H1 (cell line): ENCODE data around the gene TRIM50. TPM values are rescaled to one million over a fixed set of nuclear protein-coding genes. Genes with fewer than 3 reads are reported as not detected.

Source experiments
- CTCF ChIA-PET: fragments of 300-600 bp; sonication (Branson Sonifier 250); formaldehyde crosslinking; loops from one replicate; lab custom pipeline; 2021; ENCODE audit not compliant: partially characterized antibody; lab: Charles Lee
- POLR2A ChIA-PET: fragments of 300-600 bp; sonication (Branson Sonifier 250); formaldehyde crosslinking; loops from one replicate; lab custom pipeline; 2021; ENCODE audit warnings: inconsistent platforms; ENCODE audit not compliant: partially characterized antibody; lab: Charles Lee
- DNase-seq, 2 experiments: peaks; one replicate each; pipeline versions ENCODE4 v3.0.0 to v3.0.0-alpha.2; 2010 to 2022; ENCODE audit warnings: low spot score in 2 of 2, low read depth in 1 of 2, mixed read lengths in 1 of 2
- FAIRE-seq: peaks from 2 replicates; lab custom pipeline; 2011; peaks lifted over from hg19 to GRCh38; lab: Jason Lieb, UNC
- H2AFZ ChIP-seq: 2 replicates; pipeline ENCODE4 v1.8.1; 2012; ENCODE audit warnings: low read length, inconsistent platforms
- H2AK5ac ChIP-seq: 2 replicates; pipeline ENCODE4 v1.6.1; 2013; ENCODE audit warnings: low read depth, low read length
- H2BK120ac ChIP-seq: replicated peaks from 2 replicates; pipeline ENCODE3; 2013; ENCODE audit warnings: low read depth, low read length, inconsistent platforms
- H2BK12ac ChIP-seq: 2 replicates; pipeline ENCODE4 v1.6.1; 2013; ENCODE audit warnings: low read depth, low read length
- H2BK15ac ChIP-seq: 2 replicates; pipeline ENCODE4 v1.6.1; 2013; ENCODE audit warnings: low read length
- H2BK20ac ChIP-seq: 2 replicates; pipeline ENCODE4 v1.6.1; 2013; ENCODE audit warnings: low read length
- H2BK5ac ChIP-seq: 2 replicates; pipeline ENCODE4 v1.6.1; 2013; ENCODE audit warnings: low read depth, low read length
- H3K14ac ChIP-seq: 2 replicates; pipeline ENCODE4 v1.6.1; 2013; ENCODE audit warnings: inconsistent platforms; ENCODE audit not compliant: insufficient read length
- H3K18ac ChIP-seq: 2 replicates; pipeline ENCODE4 v1.6.1; 2013; ENCODE audit warnings: low read length; ENCODE audit errors: extremely low read depth
- H3K23ac ChIP-seq: 2 replicates; pipeline ENCODE4 v1.6.1; 2013; ENCODE audit warnings: inconsistent platforms; ENCODE audit not compliant: insufficient read length
- H3K23me2 ChIP-seq: 2 replicates; pipeline ENCODE4 v1.6.1; 2013; ENCODE audit warnings: low read depth, low read length
- H3K27ac ChIP-seq: 2 replicates; pipeline ENCODE4 v1.6.1; 2011; ENCODE audit warnings: low read depth, low read length, inconsistent platforms
- H3K27me3 ChIP-seq, 4 experiments: replicated peaks in 1 of 4; 1 replicate in 1 of 4; 2 replicates in 3 of 4; pipeline versions ENCODE4 v1.6.1 to v1.8.1; 2011 to 2013; ENCODE audit warnings: low read length in 3 of 4, mild to moderate bottlenecking in 3 of 4, inconsistent platforms in 2 of 4, mixed read lengths in 2 of 4, moderate library complexity in 1 of 4; ENCODE audit not compliant: control insufficient read depth in 3 of 4, insufficient read depth in 3 of 4; ENCODE audit errors: extremely low read depth in 1 of 4
- H3K36me3 ChIP-seq, 4 experiments: 2 replicates each; pipeline versions ENCODE4 v1.6.1 to v1.8.1; 2011 to 2013; ENCODE audit warnings: mild to moderate bottlenecking in 4 of 4, low read length in 3 of 4, moderate library complexity in 2 of 4, control low read depth in 1 of 4, inconsistent platforms in 1 of 4; ENCODE audit not compliant: insufficient read depth in 4 of 4, control insufficient read depth in 2 of 4
- H3K4ac ChIP-seq: replicated peaks from 2 replicates; pipeline ENCODE3; 2013; ENCODE audit warnings: low read length, low read depth, mixed read lengths, inconsistent platforms; ENCODE audit not compliant: insufficient read length
- H3K4me1 ChIP-seq, 4 experiments: replicated peaks in 1 of 4; 1 replicate in 1 of 4; 2 replicates in 3 of 4; pipeline versions ENCODE4 v1.6.1 to v1.8.1; 2011 to 2013; ENCODE audit warnings: low read length in 3 of 4, inconsistent platforms in 2 of 4, mixed read lengths in 1 of 4; ENCODE audit not compliant: insufficient read depth in 4 of 4, control insufficient read depth in 3 of 4
- H3K4me2 ChIP-seq, 2 experiments: 2 replicates each; pipeline versions ENCODE4 v1.6.1 to v1.8.1; 2011 to 2013; ENCODE audit warnings: low read depth in 2 of 2, low read length in 2 of 2, control low read depth in 1 of 2, inconsistent platforms in 1 of 2, mild to moderate bottlenecking in 1 of 2; ENCODE audit not compliant: insufficient read depth in 1 of 2
- H3K4me3 ChIP-seq, 4 experiments: fragments of 200-600, 300-600 bp in 1 of 4; sonication (generic), shearing (Covaris generic), sonication (Bioruptor Twin) in 1 of 4; 2 replicates each; pipeline versions ENCODE4 v1.5.1 to v1.8.1; 2011 to 2016; ENCODE audit warnings: low read length in 4 of 4, low read depth in 3 of 4, control low read depth in 2 of 4, inconsistent platforms in 2 of 4, mild to moderate bottlenecking in 2 of 4, mixed read lengths in 1 of 4, moderate library complexity in 1 of 4; ENCODE audit not compliant: insufficient read depth in 2 of 4; ENCODE audit errors: extremely low read depth in 1 of 4
- H3K56ac ChIP-seq: replicated peaks from 2 replicates; pipeline ENCODE3; 2013; ENCODE audit warnings: low read depth, mild to moderate bottlenecking, mixed read lengths, low read length, inconsistent platforms; ENCODE audit not compliant: insufficient read length
- H3K79me1 ChIP-seq: 2 replicates; pipeline ENCODE4 v1.6.1; 2013; ENCODE audit warnings: low read depth, low read length, control low read depth
- H3K79me2 ChIP-seq, 2 experiments: 2 replicates each; pipeline versions ENCODE4 v1.6.1 to v1.8.1; 2012 to 2013; ENCODE audit warnings: low read length in 2 of 2, mild to moderate bottlenecking in 2 of 2, inconsistent platforms in 1 of 2; ENCODE audit not compliant: insufficient read depth in 2 of 2, control insufficient read depth in 1 of 2
- H3K9ac ChIP-seq, 4 experiments: replicated peaks in 1 of 4; 1 replicate in 1 of 4; 2 replicates in 3 of 4; pipeline versions ENCODE4 v1.6.1 to v1.8.1; 2011 to 2013; ENCODE audit warnings: low read depth in 3 of 4, low read length in 3 of 4, control low read depth in 2 of 4, mild to moderate bottlenecking in 2 of 4, moderate library complexity in 2 of 4, inconsistent platforms in 1 of 4; ENCODE audit errors: extremely low read depth in 1 of 4
- H3K9me3 ChIP-seq, 2 experiments: 2 replicates each; pipeline versions ENCODE4 v1.6.1 to v1.8.1; 2012 to 2013; ENCODE audit warnings: mild to moderate bottlenecking in 2 of 2, moderate library complexity in 2 of 2, control low read depth in 1 of 2, inconsistent platforms in 1 of 2, low read depth in 1 of 2, low read length in 1 of 2, mixed read lengths in 1 of 2; ENCODE audit not compliant: insufficient read depth in 2 of 2
- H4K20me1 ChIP-seq, 2 experiments: replicated peaks in 1 of 2; 2 replicates each; pipeline versions ENCODE3 to v1.8.1; 2011 to 2013; ENCODE audit warnings: inconsistent platforms in 2 of 2, low read length in 2 of 2, mild to moderate bottlenecking in 1 of 2; ENCODE audit not compliant: insufficient read depth in 2 of 2, control insufficient read depth in 1 of 2
- H4K5ac ChIP-seq: 2 replicates; pipeline ENCODE4 v1.6.1; 2013; ENCODE audit warnings: low read length, low read depth, mixed read lengths, inconsistent platforms; ENCODE audit not compliant: insufficient read length
- H4K8ac ChIP-seq: 2 replicates; pipeline ENCODE4 v1.8.0; 2013; ENCODE audit warnings: mild to moderate bottlenecking, moderate library complexity, low read length, inconsistent platforms; ENCODE audit not compliant: insufficient read depth; ENCODE audit errors: extremely low read depth
- H4K91ac ChIP-seq: replicated peaks from 2 replicates; pipeline ENCODE3; 2013; ENCODE audit warnings: low read length, mixed read lengths, inconsistent platforms; ENCODE audit not compliant: insufficient read length
- CBX8 ChIP-seq: fragments of 300-800, 300-1000 bp; sonication (generic); IDR thresholded peaks from 2 replicates; pipeline ENCODE4 v1.7.1; 2016; ENCODE audit warnings: low read depth, low read length, borderline replicate concordance
- POU5F1 ChIP-seq: IDR thresholded peaks from 2 replicates; pipeline ENCODE4 v1.6.1; 2011; ENCODE audit warnings: low read depth, mild to moderate bottlenecking, low read length, moderate library complexity
- WGBS, 2 experiments: shearing (Covaris generic) in 1 of 2; methylation state at CpG; one replicate each; pipeline versions ENCODE4 v1.1.6 to v1.1.7; 2013 to 2015; ENCODE audit warnings: low lambda C conversion rate in 2 of 2, mixed read lengths in 2 of 2, inconsistent platforms in 1 of 2, low coverage in 1 of 2, missing lambda C conversion rate in 1 of 2; ENCODE audit not compliant: insufficient replicate concordance in 2 of 2, insufficient coverage in 1 of 2, insufficient read length in 1 of 2; ENCODE audit errors: extremely low coverage in 1 of 2, missing lambda C conversion rate in 1 of 2; 5-methylcytosine and 5-hydroxymethylcytosine counted together
- polyA plus RNA-seq, 7 experiments: library from polyadenylated mRNA; depleted of rRNA in 3 of 7; stranded (reverse) in 5 of 7; unstranded in 2 of 7; fragments of >200 nt in 5 of 7; fragments of 200-250 nt in 2 of 7; gene quantifications; 1 replicate in 5 of 7; 2 replicates in 1 of 7; 4 replicates in 1 of 7; pipeline versions ENCODE4 v1.2.1 to v1.2.3, GENCODE V29; 2011 to 2013; ENCODE audit warnings: missing spikeins in 2 of 7, mixed read lengths in 2 of 7
- total RNA-seq: library from RNA; stranded (reverse); fragmentation: NEBNext Ultra II Directional; extraction: Animal tissue kit (Norgen Biotek cat#: 25700); gene quantifications from 2 replicates; pipeline ENCODE4 v1.2.1, GENCODE V29; 2021

The TRIM50 gene
- total and polyA plus RNA-seq, 2 of the 8 experiments (the other 6 are each of a cell fraction or from before 2014, with no cell fraction given) = 0.12 TPM; not detected in 1

- Histone ChIP-seq H3K4me2 (no peak overlapping the region), H3K9ac (no peak overlapping the region), H2AFZ (no peak overlapping the region), H4K20me1 (no peaks in the 10 kb centered on the region), H3K14ac (no peak overlapping the region), H2BK15ac (no peak overlapping the region), H2BK20ac (no peak overlapping the region), H3K23me2 (no peaks in the 10 kb centered on the region), H3K4me3 (no peak overlapping the region), H3K4ac (no peak overlapping the region), H2BK12ac (no peak overlapping the region), H3K79me2 (no peaks in the 10 kb centered on the region), H3K4me1 (no peaks in the 10 kb centered on the region), H3K9me3 (no peaks in the 10 kb centered on the region), H4K5ac (no peak overlapping the region), H3K18ac (no peak overlapping the region), H3K27me3 (peaks cover 0 to 2% (median 0%) of the 10 kb centered on the region in 4 experiments; a peak in 1 of 7 replicates), H3K36me3 (no peaks in the 10 kb centered on the region), H2BK120ac (no peak overlapping the region), H3K23ac (no peak overlapping the region), H3K56ac (no peak overlapping the region), H3K27ac (no peak overlapping the region), H2AK5ac (no peak overlapping the region), H4K8ac (no peak overlapping the region), H2BK5ac (no peak overlapping the region), H4K91ac (no peak overlapping the region), H3K79me1 (no peaks in the 10 kb centered on the region)
- FAIRE-seq (no peak), DNase-seq (no peak)
- CTCF ChIA-PET = interaction anchor here (0.8 to 2.7 kb wide), 2 partner anchors 10 to 83 kb away, joined by 3 to 11 read pairs; no protein-coding TSS in a partner anchor
- TF ChIP-seq CBX8 = no peak
- no peak for TF ChIP-seq POU5F1
- POLR2A ChIA-PET = no interaction called here
- WGBS, 2 experiments = 86% methylated on average over 5 of the region's 5 CpGs; no CpG with 5 or more reads in 1 of the 2 experiments
Observed at GRCh38 chr7:73314271-73314670, 13.6 kb downstream of the TRIM50 start.
